Neural progenitor cell (in vitro differentiated cells): ENCODE results near the gene TPM1. TPM values are rescaled to one million over a fixed set of nuclear protein-coding genes. Genes with fewer than 3 reads are reported as not detected.
"Not testable (repeated sequence)": the region's sequence is repeated elsewhere in the genome, so short reads cannot be mapped to it uniquely, and the experiment has no call there.

Experiments used
- DNase-seq: peaks from one replicate; pipeline ENCODE4 v3.0.0-alpha.2; 2016; ENCODE audit warnings: low spot score
- H2AFZ ChIP-seq: fragments of 200-600 bp; sonication (generic); replicated peaks from 2 replicates; pipeline ENCODE4 v1.6.1; 2016; ENCODE audit warnings: antibody characterized with exemption
- H3F3A ChIP-seq: fragments of 200-600 bp; sonication (generic); 2 replicates; pipeline ENCODE4 v1.6.1; 2016; ENCODE audit warnings: antibody characterized with exemption, low read depth
- H3K27ac ChIP-seq: fragments of 200-600 bp; sonication (generic); 2 replicates; pipeline ENCODE4 v1.5.1; 2016; ENCODE audit warnings: mild to moderate bottlenecking
- H3K27me3 ChIP-seq: fragments of 200-600 bp; sonication (generic); 2 replicates; pipeline ENCODE4 v1.6.1; 2016; ENCODE audit warnings: mild to moderate bottlenecking, moderate library complexity
- H3K36me3 ChIP-seq: fragments of 200-600 bp; sonication (generic); 2 replicates; pipeline ENCODE4 v1.5.1; 2016
- H3K4me1 ChIP-seq: fragments of 200-600 bp; sonication (generic); 2 replicates; pipeline ENCODE4 v1.6.1; 2016; ENCODE audit warnings: mixed run types
- H3K4me2 ChIP-seq: fragments of 200-600 bp; sonication (generic); 2 replicates; pipeline ENCODE4 v1.6.1; 2016
- H3K4me3 ChIP-seq: fragments of 200-600 bp; sonication (generic); 2 replicates; pipeline ENCODE4 v1.5.1; 2016
- H3K79me2 ChIP-seq: fragments of 200-600 bp; sonication (generic); 2 replicates; pipeline ENCODE4 v1.6.1; 2016; ENCODE audit warnings: low read depth
- H3K9ac ChIP-seq: fragments of 200-600 bp; sonication (generic); 2 replicates; pipeline ENCODE4 v1.6.1; 2016
- H3K9me3 ChIP-seq: fragments of 200-600 bp; sonication (generic); 2 replicates; pipeline ENCODE4 v1.5.1; 2016; ENCODE audit warnings: low read depth
- H4K20me1 ChIP-seq: fragments of 200-600 bp; sonication (generic); 2 replicates; pipeline ENCODE4 v1.6.1; 2016; ENCODE audit warnings: low read depth
- H3K27ac Mint-ChIP-seq: 3 replicates; pipeline ENCODE4 v1.8.0; 2021; ENCODE audit warnings: mixed read lengths
- H3K27me3 Mint-ChIP-seq: 2 replicates; pipeline ENCODE4 v1.8.0; 2022; ENCODE audit warnings: low read depth, mild to moderate bottlenecking, inconsistent platforms, moderate library complexity, mixed read lengths; ENCODE audit not compliant: insufficient read depth
- H3K36me3 Mint-ChIP-seq: 3 replicates; pipeline ENCODE4 v1.8.0; 2021; ENCODE audit warnings: mixed read lengths
- H3K4me1 Mint-ChIP-seq: 3 replicates; pipeline ENCODE4 v1.8.0; 2021; ENCODE audit warnings: mixed read lengths
- H3K4me3 Mint-ChIP-seq: 3 replicates; pipeline ENCODE4 v1.8.0; 2021; ENCODE audit warnings: mild to moderate bottlenecking, moderate library complexity, mixed read lengths
- H3K9me3 Mint-ChIP-seq: 3 replicates; pipeline ENCODE4 v1.8.0; 2020; ENCODE audit warnings: mixed read lengths
- EZH2 ChIP-seq: fragments of 200-600 bp; sonication (generic); IDR thresholded peaks from 2 replicates; pipeline ENCODE4 v1.6.1; 2017; ENCODE audit warnings: antibody characterized with exemption, mild to moderate bottlenecking, moderate library complexity
- EZH2phosphoT487 ChIP-seq: fragments of 200-600 bp; sonication (generic); IDR thresholded peaks from 2 replicates; pipeline ENCODE4 v1.6.1; 2017; ENCODE audit warnings: antibody characterized with exemption
- total RNA-seq: library from RNA; depleted of rRNA; stranded (reverse); fragments of >200 nt; gene quantifications from 2 replicates; pipeline ENCODE4 v1.2.3, GENCODE V29; 2015; ENCODE audit warnings: low replicate concordance
- TF ChIP-seq, protein P1 (sequence below): fragments of 200-600 bp; sonication (generic); IDR thresholded peaks from 2 replicates; pipeline ENCODE4 v1.5.1; 2017; ENCODE audit warnings: antibody characterized with exemption, mild to moderate bottlenecking

TPM1 gene
- total RNA-seq = 614 and 623 TPM in 2 replicates

DNA sequence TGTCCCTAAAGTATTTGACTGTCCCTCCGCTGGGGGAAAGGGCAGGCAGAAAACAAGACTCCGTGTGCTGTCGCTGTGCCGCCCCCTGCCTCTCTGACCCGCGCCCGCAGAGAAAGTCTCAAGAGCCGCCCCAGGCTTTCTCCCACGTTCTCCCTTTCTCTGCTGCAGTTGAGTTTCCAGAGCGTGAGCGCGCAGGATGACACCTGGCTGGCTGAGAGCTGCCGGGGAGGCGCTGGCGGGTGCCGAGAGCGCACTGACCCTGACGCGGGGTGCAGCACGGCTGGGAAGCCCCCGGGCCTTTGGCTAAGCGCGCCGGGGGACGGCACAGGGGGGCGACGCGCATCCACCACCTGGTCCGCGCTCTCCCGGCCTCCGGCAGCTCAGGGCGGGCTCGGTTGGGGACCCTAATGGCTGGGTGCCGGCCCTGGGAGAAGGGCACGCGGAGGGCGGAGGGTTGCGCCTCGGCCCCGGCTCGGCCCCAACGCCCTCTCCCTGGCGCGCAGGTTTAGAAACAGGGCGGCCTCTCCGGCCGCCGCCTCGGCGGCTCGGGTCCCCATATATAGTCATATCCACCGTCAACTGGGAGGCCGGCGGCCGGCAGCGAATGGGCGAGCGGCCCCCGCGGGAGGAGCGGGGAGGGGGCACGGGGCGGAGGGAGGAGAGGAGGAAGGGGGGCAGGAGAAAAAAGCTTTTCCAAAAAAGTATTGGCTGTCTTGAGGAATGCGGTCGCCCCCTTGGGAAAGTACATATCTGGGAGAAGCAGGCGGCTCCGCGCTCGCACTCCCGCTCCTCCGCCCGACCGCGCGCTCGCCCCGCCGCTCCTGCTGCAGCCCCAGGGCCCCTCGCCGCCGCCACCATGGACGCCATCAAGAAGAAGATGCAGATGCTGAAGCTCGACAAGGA is at the start of gene TPM1:
Gene TPM1, plus strand, starts transcription at position 774 of the 903 bp plus-strand sequence. Its CDS starts 83 bp downstream, at position 857.
- peaks cover 4% of the 10 kb centered on the region for H3K27me3 ChIP-seq
- H3F3A ChIP-seq = peaks cover 42% of the 10 kb centered on the region
- peaks cover 10% of the 10 kb centered on the region for H3K36me3 ChIP-seq
- peaks cover 39% of the 10 kb centered on the region for H4K20me1 ChIP-seq
- TF ChIP-seq, protein P1, sequence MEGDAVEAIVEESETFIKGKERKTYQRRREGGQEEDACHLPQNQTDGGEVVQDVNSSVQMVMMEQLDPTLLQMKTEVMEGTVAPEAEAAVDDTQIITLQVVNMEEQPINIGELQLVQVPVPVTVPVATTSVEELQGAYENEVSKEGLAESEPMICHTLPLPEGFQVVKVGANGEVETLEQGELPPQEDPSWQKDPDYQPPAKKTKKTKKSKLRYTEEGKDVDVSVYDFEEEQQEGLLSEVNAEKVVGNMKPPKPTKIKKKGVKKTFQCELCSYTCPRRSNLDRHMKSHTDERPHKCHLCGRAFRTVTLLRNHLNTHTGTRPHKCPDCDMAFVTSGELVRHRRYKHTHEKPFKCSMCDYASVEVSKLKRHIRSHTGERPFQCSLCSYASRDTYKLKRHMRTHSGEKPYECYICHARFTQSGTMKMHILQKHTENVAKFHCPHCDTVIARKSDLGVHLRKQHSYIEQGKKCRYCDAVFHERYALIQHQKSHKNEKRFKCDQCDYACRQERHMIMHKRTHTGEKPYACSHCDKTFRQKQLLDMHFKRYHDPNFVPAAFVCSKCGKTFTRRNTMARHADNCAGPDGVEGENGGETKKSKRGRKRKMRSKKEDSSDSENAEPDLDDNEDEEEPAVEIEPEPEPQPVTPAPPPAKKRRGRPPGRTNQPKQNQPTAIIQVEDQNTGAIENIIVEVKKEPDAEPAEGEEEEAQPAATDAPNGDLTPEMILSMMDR = peak; percentile 31
- TF ChIP-seq EZH2 (peak; percentile 64), EZH2phosphoT487 (no peak)
- H3K4me3 ChIP-seq = peak within 1 kb of the TSS; percentile 94
- peaks cover 21% of the 10 kb centered on the region for H3K36me3 Mint-ChIP-seq
- peaks cover 54% of the 10 kb centered on the region for H3K4me1 Mint-ChIP-seq
- no peaks in the 10 kb centered on the region for H3K9me3 ChIP-seq
- peak within 1 kb of the TSS; percentile 98 for H3K4me2 ChIP-seq
- peak within 1 kb of the TSS; percentile 99 for H3K27ac ChIP-seq
- peak within 1 kb of the TSS; percentile 96 for H3K4me3 Mint-ChIP-seq
- H3K27me3 Mint-ChIP-seq = peaks cover 4% of the 10 kb centered on the region
- peak within 1 kb of the TSS; percentile 90 for H3K27ac Mint-ChIP-seq
- peak within 1 kb of the TSS; percentile 94 for H3K9ac ChIP-seq
- H3K9me3 Mint-ChIP-seq = peaks cover 5% of the 10 kb centered on the region
- H2AFZ ChIP-seq = no peak within 1 kb of the TSS
- peaks cover 55% of the 10 kb centered on the region for H3K79me2 ChIP-seq
- peaks cover 30% of the 10 kb centered on the region for H3K4me1 ChIP-seq
- peak; percentile 95 for DNase-seq

DNA sequence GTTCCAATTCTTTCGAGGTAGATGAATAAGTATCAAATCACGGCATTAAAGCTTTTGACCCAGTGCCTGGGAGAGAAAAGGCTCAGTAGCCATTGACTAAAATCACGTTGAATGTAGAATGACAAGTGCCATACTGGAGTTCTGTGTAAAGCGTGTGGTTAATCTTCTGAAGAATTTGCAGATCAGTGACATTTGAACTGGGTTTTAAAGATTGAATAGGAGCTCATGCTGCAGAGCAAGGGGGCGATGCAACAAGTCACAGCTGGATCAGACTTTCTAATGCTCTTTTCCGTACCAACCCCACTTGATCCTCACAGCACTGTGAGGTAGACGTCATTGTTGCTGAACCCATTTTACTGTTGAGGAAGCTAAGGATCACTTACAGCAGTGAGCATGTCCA is 49.5 kb upstream of the TPM1 start:
- Mint-ChIP-seq H3K4me3 (peak overlapping the region; percentile 66), H3K27ac (peak overlapping the region; percentile 80), H3K9me3 (no peaks in the 10 kb centered on the region), H3K36me3 (no peaks in the 10 kb centered on the region), H3K27me3 (peaks cover 7% of the 10 kb centered on the region), H3K4me1 (peaks cover 37% of the 10 kb centered on the region)
- peak; percentile 99 for TF ChIP-seq EZH2phosphoT487
- TF ChIP-seq, protein P1 = no peak
- Histone ChIP-seq H3F3A (peaks cover 25% of the 10 kb centered on the region), H3K4me3 (no peak overlapping the region), H3K9ac (no peak overlapping the region), H3K79me2 (no peaks in the 10 kb centered on the region), H2AFZ (no peak overlapping the region), H4K20me1 (peaks cover 9% of the 10 kb centered on the region), H3K4me2 (peak overlapping the region; percentile 57), H3K36me3 (no peaks in the 10 kb centered on the region), H3K4me1 (peaks cover 40% of the 10 kb centered on the region), H3K9me3 (no peaks in the 10 kb centered on the region), H3K27me3 (peaks cover 13% of the 10 kb centered on the region), H3K27ac (no peak overlapping the region)
- DNase-seq = peak; percentile 85

DNA sequence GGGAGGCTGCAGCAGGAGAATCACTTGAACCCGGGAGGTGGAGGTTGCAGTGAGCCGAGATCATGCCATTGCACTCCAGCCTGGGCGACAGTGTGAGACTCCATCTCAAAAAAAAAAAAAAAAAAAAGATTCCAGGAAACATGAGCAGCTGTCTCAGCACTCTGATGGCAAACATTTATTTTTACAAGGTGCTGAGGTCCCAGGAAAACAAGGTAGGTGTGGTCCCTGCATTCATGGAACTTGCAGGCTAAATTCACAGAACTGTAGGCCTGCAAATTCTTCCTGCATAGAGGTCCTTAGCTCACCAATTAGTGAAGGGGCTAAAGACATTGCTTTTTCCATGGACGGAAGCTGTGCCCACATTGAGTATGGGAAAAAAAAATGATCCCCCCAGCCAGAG is 48.9 kb upstream of the TPM1 start:
- H3K9ac ChIP-seq, H3K79me2 ChIP-seq, H3K4me3 ChIP-seq, H3K4me3 Mint-ChIP-seq, DNase-seq, H3K9me3 Mint-ChIP-seq, H3K27ac ChIP-seq, H3K36me3 Mint-ChIP-seq, H3K9me3 ChIP-seq, H3K36me3 ChIP-seq, H3K27ac Mint-ChIP-seq, H3K27me3 Mint-ChIP-seq, H2AFZ ChIP-seq, H4K20me1 ChIP-seq, H3K4me2 ChIP-seq: not testable (repeated sequence)
- H3F3A ChIP-seq = peaks cover 26% of the 10 kb centered on the region
- H3K4me1 Mint-ChIP-seq = peaks cover 41% of the 10 kb centered on the region
- H3K4me1 ChIP-seq = peaks cover 36% of the 10 kb centered on the region
- peaks cover 13% of the 10 kb centered on the region for H3K27me3 ChIP-seq

DNA sequence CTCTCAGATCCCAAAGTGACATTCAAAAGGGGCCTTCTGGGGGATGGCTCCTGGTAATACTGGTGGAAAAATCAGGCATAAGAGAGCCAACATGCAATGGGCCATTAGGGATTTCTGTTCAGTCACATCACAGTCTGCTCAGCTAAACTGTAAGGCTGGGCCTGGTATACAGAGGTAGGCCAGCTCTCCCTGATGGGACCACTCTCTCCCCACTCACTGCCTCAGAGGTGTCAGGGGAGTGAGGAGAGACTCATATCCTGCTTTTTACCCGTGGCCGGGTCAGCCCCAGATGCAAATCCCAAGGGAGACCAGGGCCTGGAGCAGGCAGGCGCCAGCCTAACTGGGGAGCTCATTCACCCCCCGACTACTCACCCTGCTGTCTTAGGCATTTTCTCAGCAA is 48.1 kb upstream of the TPM1 start:
- Histone ChIP-seq H3F3A (peaks cover 34% of the 10 kb centered on the region), H4K20me1 (peaks cover 9% of the 10 kb centered on the region), H3K9me3 (no peaks in the 10 kb centered on the region), H3K4me3 (no peak overlapping the region), H3K36me3 (no peaks in the 10 kb centered on the region), H3K4me2 (no peak overlapping the region), H3K9ac (no peak overlapping the region), H2AFZ (no peak overlapping the region), H3K27me3 (peaks cover 13% of the 10 kb centered on the region), H3K79me2 (no peaks in the 10 kb centered on the region), H3K27ac (no peak overlapping the region), H3K4me1 (peaks cover 42% of the 10 kb centered on the region)
- Mint-ChIP-seq H3K36me3 (no peaks in the 10 kb centered on the region), H3K4me3 (no peak overlapping the region), H3K27ac (no peak overlapping the region), H3K4me1 (peaks cover 48% of the 10 kb centered on the region), H3K9me3 (no peaks in the 10 kb centered on the region), H3K27me3 (peaks cover 9% of the 10 kb centered on the region)
- TF ChIP-seq, protein P1 = no peak
- TF ChIP-seq EZH2 (no peak), EZH2phosphoT487 (no peak)
- no peak for DNase-seq
